ENCODE results near the gene BAZ1A. TPM values are rescaled to one million over a fixed set of nuclear protein-coding genes. Genes with fewer than 3 reads are reported as not detected.
A peak's percentile ranks its signal among the peaks of the same experiment; 100 is the strongest.

BAZ1A gene, protein sequence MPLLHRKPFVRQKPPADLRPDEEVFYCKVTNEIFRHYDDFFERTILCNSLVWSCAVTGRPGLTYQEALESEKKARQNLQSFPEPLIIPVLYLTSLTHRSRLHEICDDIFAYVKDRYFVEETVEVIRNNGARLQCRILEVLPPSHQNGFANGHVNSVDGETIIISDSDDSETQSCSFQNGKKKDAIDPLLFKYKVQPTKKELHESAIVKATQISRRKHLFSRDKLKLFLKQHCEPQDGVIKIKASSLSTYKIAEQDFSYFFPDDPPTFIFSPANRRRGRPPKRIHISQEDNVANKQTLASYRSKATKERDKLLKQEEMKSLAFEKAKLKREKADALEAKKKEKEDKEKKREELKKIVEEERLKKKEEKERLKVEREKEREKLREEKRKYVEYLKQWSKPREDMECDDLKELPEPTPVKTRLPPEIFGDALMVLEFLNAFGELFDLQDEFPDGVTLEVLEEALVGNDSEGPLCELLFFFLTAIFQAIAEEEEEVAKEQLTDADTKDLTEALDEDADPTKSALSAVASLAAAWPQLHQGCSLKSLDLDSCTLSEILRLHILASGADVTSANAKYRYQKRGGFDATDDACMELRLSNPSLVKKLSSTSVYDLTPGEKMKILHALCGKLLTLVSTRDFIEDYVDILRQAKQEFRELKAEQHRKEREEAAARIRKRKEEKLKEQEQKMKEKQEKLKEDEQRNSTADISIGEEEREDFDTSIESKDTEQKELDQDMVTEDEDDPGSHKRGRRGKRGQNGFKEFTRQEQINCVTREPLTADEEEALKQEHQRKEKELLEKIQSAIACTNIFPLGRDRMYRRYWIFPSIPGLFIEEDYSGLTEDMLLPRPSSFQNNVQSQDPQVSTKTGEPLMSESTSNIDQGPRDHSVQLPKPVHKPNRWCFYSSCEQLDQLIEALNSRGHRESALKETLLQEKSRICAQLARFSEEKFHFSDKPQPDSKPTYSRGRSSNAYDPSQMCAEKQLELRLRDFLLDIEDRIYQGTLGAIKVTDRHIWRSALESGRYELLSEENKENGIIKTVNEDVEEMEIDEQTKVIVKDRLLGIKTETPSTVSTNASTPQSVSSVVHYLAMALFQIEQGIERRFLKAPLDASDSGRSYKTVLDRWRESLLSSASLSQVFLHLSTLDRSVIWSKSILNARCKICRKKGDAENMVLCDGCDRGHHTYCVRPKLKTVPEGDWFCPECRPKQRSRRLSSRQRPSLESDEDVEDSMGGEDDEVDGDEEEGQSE (N-terminal part only)
- 21.7 and 32.4 TPM in 2 replicates for total RNA-seq (ENCODE audit: low replicate concordance)

DNA sequence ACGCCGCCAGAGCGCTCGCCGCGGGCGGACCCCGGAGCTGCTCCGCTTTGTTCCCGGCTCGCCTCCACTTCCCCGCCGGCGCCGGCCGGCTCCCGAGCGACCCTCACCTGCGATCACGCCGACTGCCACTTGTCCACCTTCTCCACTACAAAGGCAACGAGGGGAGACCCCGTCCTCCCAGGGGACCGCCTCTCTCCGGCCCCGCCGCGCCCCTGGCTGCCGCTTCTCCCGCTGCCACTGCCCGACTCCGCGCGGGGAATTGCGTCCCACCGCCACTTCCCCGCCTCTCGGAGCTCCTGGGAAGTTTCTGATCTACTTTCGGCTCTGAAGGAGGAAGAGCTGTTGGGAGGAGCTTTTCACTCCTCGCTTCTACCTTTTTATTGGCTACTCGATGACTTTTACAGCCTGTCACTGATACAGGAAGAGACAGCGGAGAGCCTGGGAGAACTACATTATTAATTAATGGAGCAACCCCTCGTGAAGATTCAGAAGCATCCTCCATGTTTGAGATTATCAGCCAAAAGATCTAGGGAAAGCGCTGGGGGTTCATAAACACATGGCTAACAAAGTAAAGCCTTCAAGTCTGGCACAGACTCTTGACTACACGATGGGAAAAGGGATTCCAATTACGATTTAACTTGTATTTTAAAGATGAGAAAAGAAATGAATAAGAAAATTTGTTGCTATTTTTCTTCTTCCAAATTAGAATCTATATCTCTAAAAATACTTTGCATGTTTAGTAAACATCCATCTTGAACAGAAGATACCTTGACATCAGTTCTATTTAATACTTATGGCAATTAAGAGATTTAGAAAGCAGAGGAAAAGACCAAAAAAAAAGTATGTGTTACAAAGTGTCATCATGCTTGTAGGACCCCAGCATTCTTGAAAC is at the start of gene BAZ1A:
Gene BAZ1A, minus strand, starts transcription at position 330 of the 892 bp plus-strand sequence. CDS start 756 bp downstream, outside the sequence.
- TF ChIP-seq, protein P1, sequence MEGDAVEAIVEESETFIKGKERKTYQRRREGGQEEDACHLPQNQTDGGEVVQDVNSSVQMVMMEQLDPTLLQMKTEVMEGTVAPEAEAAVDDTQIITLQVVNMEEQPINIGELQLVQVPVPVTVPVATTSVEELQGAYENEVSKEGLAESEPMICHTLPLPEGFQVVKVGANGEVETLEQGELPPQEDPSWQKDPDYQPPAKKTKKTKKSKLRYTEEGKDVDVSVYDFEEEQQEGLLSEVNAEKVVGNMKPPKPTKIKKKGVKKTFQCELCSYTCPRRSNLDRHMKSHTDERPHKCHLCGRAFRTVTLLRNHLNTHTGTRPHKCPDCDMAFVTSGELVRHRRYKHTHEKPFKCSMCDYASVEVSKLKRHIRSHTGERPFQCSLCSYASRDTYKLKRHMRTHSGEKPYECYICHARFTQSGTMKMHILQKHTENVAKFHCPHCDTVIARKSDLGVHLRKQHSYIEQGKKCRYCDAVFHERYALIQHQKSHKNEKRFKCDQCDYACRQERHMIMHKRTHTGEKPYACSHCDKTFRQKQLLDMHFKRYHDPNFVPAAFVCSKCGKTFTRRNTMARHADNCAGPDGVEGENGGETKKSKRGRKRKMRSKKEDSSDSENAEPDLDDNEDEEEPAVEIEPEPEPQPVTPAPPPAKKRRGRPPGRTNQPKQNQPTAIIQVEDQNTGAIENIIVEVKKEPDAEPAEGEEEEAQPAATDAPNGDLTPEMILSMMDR (IDR thresholded peaks at IDR 0.05; ENCODE audit: insufficient read depth, low read length) = peak; percentile 29
- DNase-seq (ENCODE audit: low read depth) = peak; percentile 85
- H3K4me3 ChIP-seq (ENCODE audit: low read depth, low read length) = peak within 1 kb of the TSS; percentile 84

DNA sequence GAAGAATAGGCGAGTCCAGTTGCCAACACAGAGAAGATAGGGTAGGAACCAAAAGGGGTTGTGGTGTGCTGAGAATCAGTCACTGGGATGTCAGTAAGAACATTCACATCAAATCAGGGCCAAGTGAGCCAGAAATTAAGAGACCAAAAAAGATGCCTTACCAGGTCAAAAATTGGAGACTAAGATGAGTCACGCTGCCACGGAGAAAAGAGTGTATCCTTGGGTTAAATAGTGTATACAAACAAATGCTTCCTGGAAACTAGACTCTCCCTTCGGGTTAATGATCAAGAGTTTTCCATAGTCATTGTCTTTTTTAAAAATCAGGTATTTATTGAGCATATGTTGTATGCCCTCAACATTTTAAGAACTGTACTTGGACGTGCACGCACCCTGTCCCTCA is 45.2 kb upstream of the BAZ1A start:
- no peak overlapping the region for H3K4me3 ChIP-seq (ENCODE audit: low read depth, low read length)
- no peak for DNase-seq (ENCODE audit: low read depth)
- TF ChIP-seq, protein P1 (IDR thresholded peaks at IDR 0.05; ENCODE audit: insufficient read depth, low read length) = no peak

DNA sequence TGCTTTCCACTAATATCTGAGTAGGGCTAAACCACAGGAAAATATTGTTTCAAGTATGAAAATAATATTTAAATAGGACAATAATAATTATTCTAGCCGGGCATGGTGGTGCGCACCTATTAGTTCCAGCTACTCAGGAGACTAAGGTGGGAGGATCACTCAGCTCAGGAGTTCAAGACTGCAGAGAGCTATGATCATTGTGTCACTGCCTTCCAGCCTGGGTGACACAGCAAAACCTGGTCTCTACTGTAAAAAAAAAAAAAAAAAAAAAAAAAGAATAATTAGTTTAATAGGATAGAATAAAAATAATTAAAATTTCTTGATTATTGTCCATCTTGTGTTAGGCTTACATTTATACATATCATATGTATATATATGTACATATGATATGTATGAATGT is 38.5 kb upstream of the BAZ1A start:
- no peak for DNase-seq (ENCODE audit: low read depth)
- H3K4me3 ChIP-seq (ENCODE audit: low read depth, low read length) = no peak overlapping the region
- TF ChIP-seq, protein P1 (IDR thresholded peaks at IDR 0.05; ENCODE audit: insufficient read depth, low read length) = no peak

DNA sequence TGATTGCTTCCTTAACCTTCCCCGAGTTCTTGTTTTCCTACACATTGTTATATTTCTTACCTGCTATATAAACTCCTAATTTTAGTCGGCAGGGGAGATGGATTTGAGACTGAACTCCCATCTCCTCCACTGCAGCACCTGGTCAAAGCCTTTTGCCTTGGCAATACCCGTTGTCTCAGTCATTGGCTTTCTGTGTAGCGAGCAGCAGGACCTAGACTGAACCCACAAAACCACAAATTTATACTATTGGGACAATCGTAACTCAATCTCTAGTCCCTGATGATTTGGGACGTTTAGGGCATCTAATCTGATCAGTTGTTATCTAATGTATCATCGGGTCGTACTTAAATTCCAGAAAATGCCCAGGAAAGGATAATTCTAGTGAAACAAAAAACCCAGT is 37.8 kb upstream of the BAZ1A start:
- no peak overlapping the region for H3K4me3 ChIP-seq (ENCODE audit: low read depth, low read length)
- DNase-seq (ENCODE audit: low read depth) = no peak
- TF ChIP-seq, protein P1 (IDR thresholded peaks at IDR 0.05; ENCODE audit: insufficient read depth, low read length) = no peak

DNA sequence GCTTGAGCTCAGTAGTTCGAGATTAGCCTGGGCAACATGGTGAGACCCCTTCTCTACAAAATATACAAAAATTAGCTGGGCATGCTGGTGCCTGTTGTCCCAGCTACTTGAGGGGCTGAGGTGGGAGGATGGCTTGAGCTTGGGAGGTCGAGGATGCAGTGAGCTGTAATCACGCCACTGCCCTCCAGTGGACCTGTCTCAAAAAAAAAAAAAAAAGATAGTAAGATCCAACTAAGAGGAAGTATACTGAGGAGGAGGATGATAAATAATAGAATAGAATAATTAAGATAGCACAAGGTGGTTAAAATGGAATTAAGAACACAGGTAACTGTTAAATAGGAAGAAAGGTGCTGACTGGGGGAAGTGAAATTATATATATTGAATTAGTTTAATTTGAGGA is 37.0 kb upstream of the BAZ1A start:
- no peak for DNase-seq (ENCODE audit: low read depth)
- H3K4me3 ChIP-seq (ENCODE audit: low read depth, low read length) = no peak overlapping the region
- TF ChIP-seq, protein P1 (IDR thresholded peaks at IDR 0.05; ENCODE audit: insufficient read depth, low read length) = no peak

Data from fibroblast of the aortic adventitia (primary cell).